Measurements from ENCODE around the gene BCAT1. TPM values are rescaled to one million over a fixed set of nuclear protein-coding genes. Genes with fewer than 3 reads are reported as not detected.
A peak's percentile ranks its signal among the peaks of the same experiment; 100 is the strongest.

BCAT1 gene
- total and polyA plus RNA-seq, 9 of the 15 experiments (the other 6 are each of a cell fraction or from before 2014, with no cell fraction given): 38.5 to 157 (median 66.8) TPM

DNA sequence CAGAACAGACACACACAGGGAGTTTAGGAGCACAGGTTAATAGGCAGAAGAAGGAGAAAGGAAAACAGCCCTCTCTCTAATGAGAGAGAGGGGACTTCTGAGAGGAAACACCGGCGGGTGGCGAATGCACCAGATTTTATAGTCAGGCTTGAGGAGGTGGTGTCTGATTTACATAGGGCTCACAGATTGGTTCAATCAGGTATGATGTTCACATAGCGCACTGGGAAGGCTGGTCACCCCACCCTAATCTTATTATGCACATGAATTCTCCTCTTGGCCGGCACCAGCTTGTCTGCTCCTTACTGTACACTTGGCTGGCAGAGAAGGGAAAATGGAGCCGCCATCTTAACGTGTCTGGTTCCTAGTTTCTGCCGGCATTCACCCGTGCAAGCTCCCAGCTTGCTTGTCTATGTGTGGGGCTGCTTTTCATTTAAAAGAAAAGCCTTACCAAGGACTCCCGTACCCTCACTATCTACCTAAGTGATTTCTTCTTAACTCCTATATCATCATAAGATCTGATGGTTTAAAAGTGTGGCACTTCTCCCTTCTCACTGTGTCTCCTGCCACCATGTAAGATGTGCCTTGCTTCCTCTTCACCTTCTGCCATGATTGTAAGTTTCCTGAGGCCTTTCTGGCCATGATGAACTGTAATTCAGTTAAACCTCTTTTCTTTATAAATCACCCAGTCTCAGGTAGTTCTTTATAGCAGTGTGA is 15.1 kb downstream of the BCAT1 start (continued):
- no peak for TF ChIP-seq DDX20 (tag; IDR thresholded peaks at IDR 0.05; ENCODE audit: low read depth)
- TF ChIP-seq KAT8 (IDR thresholded peaks at IDR 0.05; ENCODE audit: low read depth): no peak
- TF ChIP-seq RHOXF2B (CRISPR knock-in tag; conservative IDR thresholded peaks at IDR 0.05): no peak
- TF ChIP-seq RFX1 (IDR thresholded peaks at IDR 0.05): no peak
- TF ChIP-seq ZNF277 (CRISPR knock-in tag; IDR thresholded peaks at IDR 0.05; ENCODE audit: borderline replicate concordance): no peak
- no peak for TF ChIP-seq XRCC4 (IDR thresholded peaks at IDR 0.05; ENCODE audit: extremely low read depth, insufficient read depth, insufficient read length)
- TF ChIP-seq ZNF79 (CRISPR knock-in tag; IDR thresholded peaks at IDR 0.05; ENCODE audit: low read depth): no peak
- TF ChIP-seq ZC3H8 (IDR thresholded peaks at IDR 0.05): peak; percentile 86; the same call in 1 of the 2 replicates
- no peak for TF ChIP-seq HEY1 (CRISPR knock-in tag; IDR thresholded peaks at IDR 0.05; ENCODE audit: borderline replicate concordance)
- TF ChIP-seq TRIM24 (IDR thresholded peaks at IDR 0.05): no peak
- TF ChIP-seq, protein P1, sequence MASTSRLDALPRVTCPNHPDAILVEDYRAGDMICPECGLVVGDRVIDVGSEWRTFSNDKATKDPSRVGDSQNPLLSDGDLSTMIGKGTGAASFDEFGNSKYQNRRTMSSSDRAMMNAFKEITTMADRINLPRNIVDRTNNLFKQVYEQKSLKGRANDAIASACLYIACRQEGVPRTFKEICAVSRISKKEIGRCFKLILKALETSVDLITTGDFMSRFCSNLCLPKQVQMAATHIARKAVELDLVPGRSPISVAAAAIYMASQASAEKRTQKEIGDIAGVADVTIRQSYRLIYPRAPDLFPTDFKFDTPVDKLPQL (IDR thresholded peaks at IDR 0.05; ENCODE audit: extremely low read depth, insufficient read length): peak; percentile 91
- no peak for TF ChIP-seq GATAD2A (IDR thresholded peaks at IDR 0.05)
- no peak for TF ChIP-seq ERF (CRISPR knock-in tag; IDR thresholded peaks at IDR 0.05)
- TF ChIP-seq ZNF224 (CRISPR knock-in tag; IDR thresholded peaks at IDR 0.05): no peak
- TF ChIP-seq, protein P2, sequence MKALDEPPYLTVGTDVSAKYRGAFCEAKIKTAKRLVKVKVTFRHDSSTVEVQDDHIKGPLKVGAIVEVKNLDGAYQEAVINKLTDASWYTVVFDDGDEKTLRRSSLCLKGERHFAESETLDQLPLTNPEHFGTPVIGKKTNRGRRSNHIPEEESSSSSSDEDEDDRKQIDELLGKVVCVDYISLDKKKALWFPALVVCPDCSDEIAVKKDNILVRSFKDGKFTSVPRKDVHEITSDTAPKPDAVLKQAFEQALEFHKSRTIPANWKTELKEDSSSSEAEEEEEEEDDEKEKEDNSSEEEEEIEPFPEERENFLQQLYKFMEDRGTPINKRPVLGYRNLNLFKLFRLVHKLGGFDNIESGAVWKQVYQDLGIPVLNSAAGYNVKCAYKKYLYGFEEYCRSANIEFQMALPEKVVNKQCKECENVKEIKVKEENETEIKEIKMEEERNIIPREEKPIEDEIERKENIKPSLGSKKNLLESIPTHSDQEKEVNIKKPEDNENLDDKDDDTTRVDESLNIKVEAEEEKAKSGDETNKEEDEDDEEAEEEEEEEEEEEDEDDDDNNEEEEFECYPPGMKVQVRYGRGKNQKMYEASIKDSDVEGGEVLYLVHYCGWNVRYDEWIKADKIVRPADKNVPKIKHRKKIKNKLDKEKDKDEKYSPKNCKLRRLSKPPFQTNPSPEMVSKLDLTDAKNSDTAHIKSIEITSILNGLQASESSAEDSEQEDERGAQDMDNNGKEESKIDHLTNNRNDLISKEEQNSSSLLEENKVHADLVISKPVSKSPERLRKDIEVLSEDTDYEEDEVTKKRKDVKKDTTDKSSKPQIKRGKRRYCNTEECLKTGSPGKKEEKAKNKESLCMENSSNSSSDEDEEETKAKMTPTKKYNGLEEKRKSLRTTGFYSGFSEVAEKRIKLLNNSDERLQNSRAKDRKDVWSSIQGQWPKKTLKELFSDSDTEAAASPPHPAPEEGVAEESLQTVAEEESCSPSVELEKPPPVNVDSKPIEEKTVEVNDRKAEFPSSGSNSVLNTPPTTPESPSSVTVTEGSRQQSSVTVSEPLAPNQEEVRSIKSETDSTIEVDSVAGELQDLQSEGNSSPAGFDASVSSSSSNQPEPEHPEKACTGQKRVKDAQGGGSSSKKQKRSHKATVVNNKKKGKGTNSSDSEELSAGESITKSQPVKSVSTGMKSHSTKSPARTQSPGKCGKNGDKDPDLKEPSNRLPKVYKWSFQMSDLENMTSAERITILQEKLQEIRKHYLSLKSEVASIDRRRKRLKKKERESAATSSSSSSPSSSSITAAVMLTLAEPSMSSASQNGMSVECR (CRISPR knock-in tag; IDR thresholded peaks at IDR 0.05): no peak
- no peak for TF ChIP-seq MECOM (CRISPR knock-in tag; IDR thresholded peaks at IDR 0.05)
- TF ChIP-seq, protein P3, sequence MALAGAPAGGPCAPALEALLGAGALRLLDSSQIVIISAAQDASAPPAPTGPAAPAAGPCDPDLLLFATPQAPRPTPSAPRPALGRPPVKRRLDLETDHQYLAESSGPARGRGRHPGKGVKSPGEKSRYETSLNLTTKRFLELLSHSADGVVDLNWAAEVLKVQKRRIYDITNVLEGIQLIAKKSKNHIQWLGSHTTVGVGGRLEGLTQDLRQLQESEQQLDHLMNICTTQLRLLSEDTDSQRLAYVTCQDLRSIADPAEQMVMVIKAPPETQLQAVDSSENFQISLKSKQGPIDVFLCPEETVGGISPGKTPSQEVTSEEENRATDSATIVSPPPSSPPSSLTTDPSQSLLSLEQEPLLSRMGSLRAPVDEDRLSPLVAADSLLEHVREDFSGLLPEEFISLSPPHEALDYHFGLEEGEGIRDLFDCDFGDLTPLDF (CRISPR knock-in tag; IDR thresholded peaks at IDR 0.05): no peak
- no peak for TF ChIP-seq TFAP4 (CRISPR knock-in tag; IDR thresholded peaks at IDR 0.05; ENCODE audit: borderline replicate concordance)
- TF ChIP-seq RBFOX2 (IDR thresholded peaks at IDR 0.05; ENCODE audit: low read depth, low read length): peak; percentile 48; the same call in 1 of the 2 replicates
- no peak for TF ChIP-seq CBX3 (IDR thresholded peaks at IDR 0.05; ENCODE audit: borderline replicate concordance in 1 of 2, low read length in 2 of 2)
